ENCODE measurements around the gene PPP1R2.

GRCh38 chr3:195526492-195526891 lies 16.6 kb downstream of the PPP1R2 start:
- TF ChIP-seq CTCF (IDR thresholded peaks at IDR 0.05) (no peak), POLR2A (IDR thresholded peaks at IDR 0.05) (no peak)
